K562 (cell line): ENCODE results near the gene MYLIP. TPM values are rescaled to one million over a fixed set of nuclear protein-coding genes. Genes with fewer than 3 reads are reported as not detected.

Experiments used
- ATAC-seq: fragments of 200-7000 bp; cut with Tn5 transposase; 3 replicates; pipeline ENCODE4 v1.9.1; 2020; ENCODE audit warnings: moderate library complexity
- BruUV-seq: library from RNA; stranded (reverse); fragments of 400-500 nt; replicated peaks from 2 replicates; lab custom pipeline; 2021; lab: Mats Ljungman, UMichigan
- CTCF ChIA-PET: fragments of 300-600 bp; formaldehyde crosslinking; extraction: SDS; loops from one replicate; lab custom pipeline; 2021; ENCODE audit warnings: low intra/inter-chr PET ratio; lab: Yijun Ruan, JAX
- POLR2A ChIA-PET: fragments of 300-600, 350-650 bp; sonication (Branson Sonifier 250); formaldehyde crosslinking; extraction: SDS; loops from one replicate; lab custom pipeline; 2021; ENCODE audit warnings: antibody characterized with exemption, inconsistent platforms; lab: Yijun Ruan, JAX
- DNase-seq, 4 experiments: peaks; one replicate each; pipeline versions ENCODE4 v3.0.0 to v3.0.0-alpha.2; 2011 to 2018; ENCODE audit warnings: low spot score in 3 of 4, mixed read lengths in 3 of 4; ENCODE audit errors: extremely low read depth in 1 of 4
- FAIRE-seq: peaks from 2 replicates; lab custom pipeline; 2011; peaks lifted over from hg19 to GRCh38; lab: Jason Lieb, UNC
- H2AFZ ChIP-seq: 2 replicates; pipeline ENCODE4 v1.6.0; 2011; ENCODE audit warnings: low read depth, low read length, control low read depth, inconsistent platforms
- H3K27ac ChIP-seq: fragments of 200-600 bp; 3 replicates; pipeline ENCODE4 v1.8.0; 2011; ENCODE audit warnings: low read depth, mild to moderate bottlenecking, control low read depth, inconsistent platforms, low read length, moderate library complexity, mixed read lengths; ENCODE audit errors: extremely low read depth
- H3K27me3 ChIP-seq, 2 experiments: fragments of 300-600 bp in 1 of 2; 2 replicates in 1 of 2; 3 replicates in 1 of 2; pipeline versions ENCODE4 v1.6.0 to v1.8.0; 2011; ENCODE audit warnings: inconsistent platforms in 2 of 2, low read length in 2 of 2, mild to moderate bottlenecking in 1 of 2, mixed read lengths in 1 of 2, moderate library complexity in 1 of 2; ENCODE audit not compliant: control insufficient read depth in 2 of 2, insufficient read depth in 2 of 2
- H3K36me3 ChIP-seq: fragments of 300-600 bp; 3 replicates; pipeline ENCODE4 v1.8.0; 2011; ENCODE audit warnings: mild to moderate bottlenecking, low read length, inconsistent platforms; ENCODE audit not compliant: control insufficient read depth, insufficient read depth
- H3K4me1 ChIP-seq, 2 experiments: fragments of 200-600 bp in 1 of 2; replicated peaks in 1 of 2; 2 replicates in 1 of 2; 3 replicates in 1 of 2; pipeline versions ENCODE4 v1.5.1 to v1.8.0; 2011; ENCODE audit warnings: inconsistent platforms in 2 of 2, low read length in 2 of 2, mild to moderate bottlenecking in 1 of 2, mixed read lengths in 1 of 2, moderate library complexity in 1 of 2; ENCODE audit not compliant: control insufficient read depth in 2 of 2, insufficient read depth in 2 of 2
- H3K4me2 ChIP-seq: 2 replicates; pipeline ENCODE4 v1.6.1; 2011; ENCODE audit warnings: low read length, control low read depth, inconsistent platforms, mixed read lengths; ENCODE audit not compliant: insufficient read depth
- H3K4me3 ChIP-seq: fragments of 200-600 bp; sonication (generic), shearing (Covaris generic); 2 replicates; pipeline ENCODE4 v1.5.1; 2016; ENCODE audit warnings: control low read depth, inconsistent platforms
- H3K79me2 ChIP-seq: fragments of 200-600 bp; 3 replicates; pipeline ENCODE4 v1.8.0; 2011; ENCODE audit warnings: low read length, inconsistent platforms; ENCODE audit not compliant: control insufficient read depth, insufficient read depth
- H3K9ac ChIP-seq, 2 experiments: 2 replicates each; pipeline versions ENCODE4 v1.6.0 to v1.6.1; 2011; ENCODE audit warnings: low read depth in 2 of 2, low read length in 2 of 2, control low read depth in 1 of 2, inconsistent platforms in 1 of 2, mild to moderate bottlenecking in 1 of 2, mixed read lengths in 1 of 2; ENCODE audit not compliant: insufficient read depth in 1 of 2
- H3K9me1 ChIP-seq: one replicate; pipeline ENCODE4 v1.6.0; 2011; ENCODE audit warnings: inconsistent platforms, mild to moderate bottlenecking, low read length, moderate library complexity; ENCODE audit not compliant: control insufficient read depth, insufficient read depth
- H3K9me3 ChIP-seq: replicated peaks from 2 replicates; pipeline ENCODE4 v1.5.1; 2011; ENCODE audit warnings: low read depth, low read length, inconsistent platforms; ENCODE audit not compliant: control insufficient read depth, insufficient read depth
- H4K20me1 ChIP-seq: replicated peaks from 2 replicates; pipeline ENCODE4 v1.6.1; 2011; ENCODE audit warnings: low read length, inconsistent platforms, mixed read lengths; ENCODE audit not compliant: control insufficient read depth, insufficient read depth
- ELF2 ChIP-seq: fragments of 250-450 bp; sonication (Bioruptor Pico); IDR thresholded peaks from 2 replicates; pipeline ENCODE4 v1.5.0; 2021; ENCODE audit warnings: mild to moderate bottlenecking
- GTF2F1 ChIP-seq: IDR thresholded peaks from 2 replicates; pipeline ENCODE4 v1.6.1; 2011; ENCODE audit warnings: low read depth, low read length, improper control_type of control experiment
- HINFP ChIP-seq: fragments of 450-650 bp; conservative IDR thresholded peaks from 2 replicates; pipeline ENCODE4 v1.6.1; 2016; ENCODE audit warnings: missing genetic modification characterization, low read depth, mild to moderate bottlenecking, control low read depth, missing compliant biosample characterization
- NBN ChIP-seq: fragments of 450-650 bp; IDR thresholded peaks from 2 replicates; pipeline ENCODE4 v1.6.1; 2016; ENCODE audit warnings: low read depth, mild to moderate bottlenecking
- PHB ChIP-seq: fragments of 250-450 bp; sonication (Bioruptor Pico); IDR thresholded peaks from 2 replicates; pipeline ENCODE4 v1.5.0; 2021
- POLR2AphosphoS2 ChIP-seq: IDR thresholded peaks from 2 replicates; pipeline ENCODE4 v1.6.1; 2012; ENCODE audit warnings: low read length, improper control_type of control experiment
- RBBP5 ChIP-seq: fragments of 200-600 bp; sonication (generic); IDR thresholded peaks from 2 replicates; pipeline ENCODE4 v1.6.1; 2012; ENCODE audit warnings: borderline replicate concordance, mild to moderate bottlenecking, low read length, control low read depth, inconsistent platforms; ENCODE audit not compliant: insufficient read depth, poor library complexity, severe bottlenecking
- RNF2 ChIP-seq: sonication (generic); IDR thresholded peaks from 2 replicates; pipeline ENCODE4 v1.6.1; 2016
- SRSF1 ChIP-seq: fragments of 200-400 bp; formaldehyde crosslinking; IDR thresholded peaks from 2 replicates; pipeline ENCODE4 v1.6.1; 2017; ENCODE audit warnings: mild to moderate bottlenecking, low read depth, low read length, moderate library complexity
- USF1 ChIP-seq: sonication (generic); formaldehyde crosslinking; IDR thresholded peaks from 2 replicates; pipeline ENCODE4 v1.9.0; 2022; ENCODE audit warnings: mild to moderate bottlenecking, missing genetic modification reagents
- ZNF175 ChIP-seq: fragments of 200-800 bp; sonication (Bioruptor generic); IDR thresholded peaks from 2 replicates; pipeline ENCODE4 v1.6.1; 2016; ENCODE audit warnings: low read depth, mild to moderate bottlenecking, missing genetic modification characterization, missing compliant biosample characterization
- ZNF277 ChIP-seq: fragments of 250-450 bp; sonication (Bioruptor Pico); IDR thresholded peaks from 2 replicates; pipeline ENCODE4 v1.8.0; 2022; ENCODE audit warnings: inconsistent platforms, mild to moderate bottlenecking, moderate library complexity, borderline replicate concordance
- ZNF41 ChIP-seq: fragments of 250-450 bp; sonication (Bioruptor Pico); conservative IDR thresholded peaks from 2 replicates; pipeline ENCODE4 v1.4.0; 2020; ENCODE audit warnings: mild to moderate bottlenecking
- ZNF444 ChIP-seq: fragments of 250-450 bp; sonication (Bioruptor Pico); IDR thresholded peaks from 2 replicates; pipeline ENCODE4 v1.4.0; 2020; ENCODE audit warnings: mild to moderate bottlenecking, moderate library complexity
- WGBS: fragments of 100-300 bp; shearing (Covaris generic); methylation state at CpG from one replicate; pipeline ENCODE4 v1.1.6; 2016; ENCODE audit warnings: low coverage, mixed read lengths; ENCODE audit not compliant: insufficient coverage; ENCODE audit errors: missing lambda C conversion rate; 5-methylcytosine and 5-hydroxymethylcytosine counted together
- in situ Hi-C: fragments of 300-500 bp; cut with MboI; formaldehyde crosslinking; loops from 4 replicates; pipeline ENCODE4 v1.15.0; 2018; ENCODE audit warnings: inconsistent platforms, mixed read lengths
- intact Hi-C: fragments of 100-400 bp; cut with micrococcal nuclease; formaldehyde crosslinking; loops from 2 replicates; pipeline ENCODE4 v1.14.2; 2022
- polyA plus RNA-seq, 8 experiments: library from polyadenylated mRNA; depleted of rRNA in 4 of 8; stranded (reverse) in 5 of 8; unstranded in 3 of 8; fragments of >200 nt; fragmentation: Nextera tagmentation in 2 of 8; fragmentation: Illumina TruSeq in 1 of 8; extraction: Ambion mirVana in 2 of 8; extraction: Trizol in 1 of 8; gene quantifications; 2 replicates each; pipeline versions ENCODE4 v1.2.1 to v1.2.3, GENCODE V29; 2011 to 2014; ENCODE audit warnings: inconsistent platforms in 1 of 8, missing spikeins in 1 of 8
- total RNA-seq, 7 experiments: library from RNA; depleted of rRNA in 6 of 7; stranded (reverse); fragments of >200 nt in 6 of 7; fragmentation: Illumina TruSeq in 2 of 7; extraction: Trizol in 2 of 7; gene quantifications; 2 replicates each; pipeline versions ENCODE4 v1.2.1 to v1.2.3, GENCODE V29; 2011 to 2021; ENCODE audit warnings: low replicate concordance in 1 of 7

MYLIP gene
- total and polyA plus RNA-seq, 9 of the 15 experiments (the other 6 are each of a cell fraction or from before 2014, with no cell fraction given): 10.8 to 43.5 (median 31.5) TPM

GRCh38 chr6:16171400-16171799 is 42.5 kb downstream of the MYLIP start:
- POLR2A ChIA-PET: interaction anchor here (1.0 kb wide), 1 partner anchor 16 kb away, joined by 3 read pairs; no protein-coding TSS in a partner anchor
- H3K9ac ChIP-seq: no peak overlapping the region
- H4K20me1 ChIP-seq: no peaks in the 10 kb centered on the region
- no peaks in the 10 kb centered on the region for H3K36me3 ChIP-seq
- no TSS peak for BruUV-seq
- no peaks in the 10 kb centered on the region for H3K9me1 ChIP-seq
- no peaks in the 10 kb centered on the region for H3K79me2 ChIP-seq
- ATAC-seq (no peak), FAIRE-seq (no peak), DNase-seq (no peak)
- peaks cover 0 to 13% of the 10 kb centered on the region in 2 experiments; a peak in 4 of 5 replicates for H3K4me1 ChIP-seq
- no peak overlapping the region for H3K27ac ChIP-seq
- TF ChIP-seq ZNF175 (CRISPR knock-in tag): no peak
- TF ChIP-seq NBN: no peak
- no peak for TF ChIP-seq RBBP5
- TF ChIP-seq ZNF444 (CRISPR knock-in tag): no peak
- TF ChIP-seq ELF2 (CRISPR knock-in tag): no peak
- TF ChIP-seq HINFP: no peak
- TF ChIP-seq ZNF277 (CRISPR knock-in tag): no peak
- no peak for TF ChIP-seq POLR2AphosphoS2
- TF ChIP-seq USF1: no peak
- TF ChIP-seq GTF2F1: no peak
- no peak for TF ChIP-seq SRSF1
- no peak for TF ChIP-seq ZNF41 (CRISPR knock-in tag)
- no peak for TF ChIP-seq PHB (CRISPR knock-in tag)
- no peak for TF ChIP-seq RNF2
- H3K27me3 ChIP-seq: no peaks in the 10 kb centered on the region
- H3K4me3 ChIP-seq: no peak overlapping the region
- WGBS: 63% methylated on average over 2 of the region's 2 CpGs
- intact Hi-C loops (no loop called here), in situ Hi-C loops (no loop called here)
- CTCF ChIA-PET: no interaction called here
- H3K4me2 ChIP-seq: no peak overlapping the region
- H3K9me3 ChIP-seq: no peaks in the 10 kb centered on the region
- H2AFZ ChIP-seq: no peak overlapping the region
